Liver (tissue), 9 donors: ENCODE measurements around the gene CASTOR2. TPM values are rescaled to one million over a fixed set of nuclear protein-coding genes. Genes with fewer than 3 reads are reported as not detected.
"Not testable (repeated sequence)": the region's sequence is repeated elsewhere in the genome, so short reads cannot be mapped to it uniquely, and the experiment has no call there.

ENCODE experiments used
- DNase-seq: peaks from one replicate; pipeline ENCODE4 v3.0.0-alpha.2; 2017; ENCODE audit warnings: low spot score
- H3K27ac ChIP-seq, 2 donors: one replicate each; pipeline ENCODE4 v1.7.0; 2013; ENCODE audit warnings: inconsistent platforms in 2 of 2, low read length in 2 of 2, control low read depth in 1 of 2, low read depth in 1 of 2, mild to moderate bottlenecking in 1 of 2
- H3K27me3 ChIP-seq, 4 donors: one replicate each; pipeline versions ENCODE4 v1.6.1 to v1.7.0; 2013; ENCODE audit warnings: low read length in 3 of 4, inconsistent platforms in 1 of 4, mild to moderate bottlenecking in 1 of 4, moderate library complexity in 1 of 4; ENCODE audit not compliant: control insufficient read depth in 4 of 4, insufficient read depth in 4 of 4
- H3K36me3 ChIP-seq, 4 donors: one replicate each; pipeline versions ENCODE4 v1.6.1 to v1.7.0; 2013; ENCODE audit warnings: low read length in 3 of 4, mild to moderate bottlenecking in 3 of 4, low read depth in 1 of 4, moderate library complexity in 1 of 4; ENCODE audit not compliant: control insufficient read depth in 4 of 4, insufficient read depth in 3 of 4
- H3K4me1 ChIP-seq, 4 donors: one replicate each; pipeline versions ENCODE4 v1.6.1 to v1.7.0; 2013; ENCODE audit warnings: low read length in 3 of 4, mild to moderate bottlenecking in 3 of 4, moderate library complexity in 1 of 4; ENCODE audit not compliant: control insufficient read depth in 4 of 4, insufficient read depth in 4 of 4
- H3K4me3 ChIP-seq, 3 donors: one replicate each; pipeline versions ENCODE4 v1.6.1 to v1.7.0; 2013; ENCODE audit warnings: low read length in 3 of 3, control low read depth in 1 of 3, low read depth in 1 of 3, mild to moderate bottlenecking in 1 of 3
- H3K9ac ChIP-seq, 2 donors: one replicate each; pipeline ENCODE4 v1.7.0; 2013; ENCODE audit warnings: low read length in 2 of 2, mild to moderate bottlenecking in 2 of 2, moderate library complexity in 2 of 2, control low read depth in 1 of 2, low read depth in 1 of 2
- H3K9me3 ChIP-seq, 4 donors: one replicate each; pipeline versions ENCODE4 v1.6.1 to v1.7.0; 2013; ENCODE audit warnings: low read length in 3 of 4; ENCODE audit not compliant: control insufficient read depth in 4 of 4
- WGBS: extraction: QIAGEN DNeasy Blood & Tissue Kit; methylation state at CpG from one replicate; pipeline ENCODE4 v1.1.7; 2013; 5-methylcytosine and 5-hydroxymethylcytosine counted together
- polyA plus RNA-seq, 2 donors: library from polyadenylated mRNA; stranded (reverse) in 1 of 2; unstranded in 1 of 2; fragments of 200-250 nt in 1 of 2; fragments of >200 nt in 1 of 2; fragmentation: Nextera tagmentation in 1 of 2; extraction: Ambion mirVana in 1 of 2; gene quantifications; one replicate each; pipeline versions ENCODE4 v1.2.1 to v1.2.3, GENCODE V29; 2013 to 2015
- total RNA-seq, 2 donors: library from RNA; depleted of rRNA; stranded (reverse); fragments of >200 nt; gene quantifications; one replicate each; pipeline ENCODE4 v1.2.3, GENCODE V29; 2014
- donor health status: healthy.
- donor health status: healthy.
- donor health status: healthy.
- donor health status: healthy.
- donor health status: healthy.

CASTOR2 gene
- total and polyA plus RNA-seq, 4 donors = 0.17 to 5.0 (median 1.4) TPM

- not testable (repeated sequence) for H3K27ac ChIP-seq, H3K27me3 ChIP-seq, H3K4me3 ChIP-seq, H3K36me3 ChIP-seq, DNase-seq, H3K9me3 ChIP-seq, H3K4me1 ChIP-seq, H3K9ac ChIP-seq
- WGBS = no CpG with 5 or more reads among the region's 3 CpGs
Observed at GRCh38 chr7:74947741-74948140, 16.8 kb upstream of the CASTOR2 start.

DNA sequence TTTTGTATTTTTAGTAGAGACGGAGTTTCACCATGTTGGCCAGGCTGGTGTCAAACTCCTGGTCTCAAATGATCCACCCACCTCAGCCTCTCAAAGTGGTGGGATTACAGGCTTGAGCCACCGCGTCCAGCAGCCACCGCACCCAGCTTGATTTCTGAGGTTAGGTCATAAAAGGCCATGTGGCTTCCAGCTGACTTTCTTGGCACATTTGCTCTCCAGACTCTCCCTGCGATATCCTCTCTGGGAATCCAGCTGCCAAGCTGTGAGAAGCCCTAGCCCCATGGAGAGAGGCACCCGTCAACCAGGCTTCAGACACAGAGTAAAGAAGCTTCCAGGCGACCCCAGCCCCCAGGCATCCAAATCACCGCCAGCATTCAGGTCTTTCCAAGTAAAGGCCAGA lies 10.7 kb upstream of the CASTOR2 start:
- not testable (repeated sequence) for H3K27ac ChIP-seq, H3K9me3 ChIP-seq, DNase-seq, H3K4me1 ChIP-seq, H3K27me3 ChIP-seq, H3K4me3 ChIP-seq, H3K9ac ChIP-seq, H3K36me3 ChIP-seq
- no CpG with 5 or more reads among the region's 8 CpGs for WGBS

DNA sequence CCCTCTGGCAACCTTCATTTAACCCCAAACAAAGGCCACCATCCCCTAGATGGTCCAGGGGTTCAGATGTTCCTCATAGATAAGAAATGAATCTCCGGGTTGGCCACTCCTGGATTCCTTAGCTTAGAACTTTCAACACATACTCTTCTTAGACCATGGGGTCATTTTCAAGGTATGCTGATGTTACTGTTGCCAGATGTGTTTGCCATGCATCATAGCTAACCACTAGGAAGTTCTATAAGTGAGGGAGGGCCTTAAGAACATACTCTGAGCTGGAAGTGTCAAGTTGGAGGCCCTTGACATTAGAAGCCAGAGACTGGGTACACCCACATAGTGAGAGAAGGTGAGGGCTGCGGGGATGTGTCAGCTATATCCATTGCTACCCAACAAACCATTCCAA lies 6.2 kb upstream of the CASTOR2 start:
- not testable (repeated sequence) for DNase-seq, H3K27me3 ChIP-seq, H3K9me3 ChIP-seq, H3K27ac ChIP-seq, H3K36me3 ChIP-seq, H3K4me3 ChIP-seq, H3K9ac ChIP-seq, H3K4me1 ChIP-seq
- WGBS = no CpG with 5 or more reads among the region's 2 CpGs

GRCh38 chr7:74963704-74964510 lies 598 bp upstream of the CASTOR2 start:
- not testable (repeated sequence) for DNase-seq, H3K9me3 ChIP-seq, H3K36me3 ChIP-seq, H3K27ac ChIP-seq, H3K4me1 ChIP-seq, H3K9ac ChIP-seq, H3K27me3 ChIP-seq, H3K4me3 ChIP-seq
- 36% methylated on average over 21 of the region's 32 CpGs for WGBS

GRCh38 chr7:74966208-74966854 lies 1.8 kb downstream of the CASTOR2 start:
- not testable (repeated sequence) for H3K4me1 ChIP-seq, H3K36me3 ChIP-seq, H3K27me3 ChIP-seq, DNase-seq, H3K4me3 ChIP-seq, H3K27ac ChIP-seq, H3K9ac ChIP-seq, H3K9me3 ChIP-seq
- no CpG with 5 or more reads among the region's 16 CpGs for WGBS

DNA sequence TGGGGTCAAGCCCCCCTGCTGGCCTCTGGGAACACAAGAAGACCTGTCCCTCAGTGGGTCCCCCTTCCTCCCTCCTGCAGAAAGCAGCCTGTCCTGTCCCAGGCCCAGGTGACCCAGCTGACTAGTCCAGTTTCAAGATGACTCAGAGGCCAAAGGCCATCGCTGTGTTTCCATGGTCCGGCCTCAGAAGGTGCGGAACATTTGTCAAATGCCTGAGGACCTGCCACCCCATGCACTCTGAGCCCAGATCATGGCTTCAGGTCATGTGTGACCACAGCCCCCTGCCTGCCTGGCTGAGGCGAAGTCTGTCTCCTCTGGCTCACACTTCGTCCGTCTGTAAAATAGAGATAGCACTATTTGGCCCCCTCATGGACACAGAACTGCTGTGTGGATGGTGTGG lies 2.4 kb downstream of the CASTOR2 start:
- not testable (repeated sequence) for H3K9me3 ChIP-seq, H3K27ac ChIP-seq, H3K9ac ChIP-seq, H3K4me3 ChIP-seq, H3K27me3 ChIP-seq, H3K36me3 ChIP-seq, DNase-seq, H3K4me1 ChIP-seq
- WGBS = no CpG with 5 or more reads among the region's 6 CpGs

DNA sequence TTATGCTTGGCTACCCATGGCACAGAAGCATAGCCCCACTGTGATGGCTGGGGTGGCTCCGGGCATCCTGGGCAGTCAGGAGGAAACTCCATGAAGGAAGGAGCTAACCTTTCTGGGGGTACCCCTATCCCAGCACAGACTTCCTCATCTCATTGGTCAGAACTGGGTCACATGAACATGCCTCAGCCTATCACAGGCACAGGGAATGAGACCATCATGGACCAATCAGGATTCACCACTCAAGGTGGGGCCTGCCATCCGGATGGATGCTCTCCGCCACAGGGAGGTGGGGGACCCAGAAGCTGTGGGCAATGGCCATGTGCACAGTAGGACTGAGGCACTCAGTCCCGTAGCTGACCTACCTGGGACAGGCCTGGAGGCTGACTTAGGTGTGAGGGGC lies 6.9 kb downstream of the CASTOR2 start:
- not testable (repeated sequence) for H3K27me3 ChIP-seq, H3K9ac ChIP-seq, H3K4me1 ChIP-seq, H3K4me3 ChIP-seq, H3K27ac ChIP-seq, H3K36me3 ChIP-seq, H3K9me3 ChIP-seq, DNase-seq
- WGBS = no CpG with 5 or more reads among the region's 4 CpGs

DNA sequence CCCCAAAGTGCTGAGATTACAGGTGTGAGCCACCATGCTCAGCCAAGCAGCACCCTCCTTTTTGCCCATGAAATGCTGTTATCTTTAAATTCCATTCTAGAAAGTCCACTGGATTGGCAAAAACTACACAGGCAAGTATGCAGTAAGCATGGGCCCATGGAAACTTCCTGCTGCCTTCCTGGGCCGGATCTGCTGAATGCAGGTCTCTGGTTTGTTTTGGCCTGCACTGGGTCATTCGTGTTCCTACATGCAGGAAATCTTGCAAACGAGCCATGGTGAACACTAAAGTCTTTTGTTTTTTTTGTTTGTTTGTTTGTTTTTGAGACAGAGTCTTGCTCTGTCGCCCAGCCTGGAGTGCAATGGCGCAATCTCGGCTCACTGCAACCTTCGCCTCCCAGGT lies 7.9 kb downstream of the CASTOR2 start:
- not testable (repeated sequence) for H3K27me3 ChIP-seq, H3K27ac ChIP-seq, H3K36me3 ChIP-seq, H3K9ac ChIP-seq, H3K4me1 ChIP-seq, DNase-seq, H3K4me3 ChIP-seq, H3K9me3 ChIP-seq
- WGBS = 70% methylated on average over 6 of the region's 7 CpGs
